ENCODE results near the gene RBCK1. TPM values are rescaled to one million over a fixed set of nuclear protein-coding genes. Genes with fewer than 3 reads are reported as not detected.

RBCK1 gene
- polyA plus RNA-seq, 3 donors: 66.8 to 110 (median 70.8) TPM

DNA sequence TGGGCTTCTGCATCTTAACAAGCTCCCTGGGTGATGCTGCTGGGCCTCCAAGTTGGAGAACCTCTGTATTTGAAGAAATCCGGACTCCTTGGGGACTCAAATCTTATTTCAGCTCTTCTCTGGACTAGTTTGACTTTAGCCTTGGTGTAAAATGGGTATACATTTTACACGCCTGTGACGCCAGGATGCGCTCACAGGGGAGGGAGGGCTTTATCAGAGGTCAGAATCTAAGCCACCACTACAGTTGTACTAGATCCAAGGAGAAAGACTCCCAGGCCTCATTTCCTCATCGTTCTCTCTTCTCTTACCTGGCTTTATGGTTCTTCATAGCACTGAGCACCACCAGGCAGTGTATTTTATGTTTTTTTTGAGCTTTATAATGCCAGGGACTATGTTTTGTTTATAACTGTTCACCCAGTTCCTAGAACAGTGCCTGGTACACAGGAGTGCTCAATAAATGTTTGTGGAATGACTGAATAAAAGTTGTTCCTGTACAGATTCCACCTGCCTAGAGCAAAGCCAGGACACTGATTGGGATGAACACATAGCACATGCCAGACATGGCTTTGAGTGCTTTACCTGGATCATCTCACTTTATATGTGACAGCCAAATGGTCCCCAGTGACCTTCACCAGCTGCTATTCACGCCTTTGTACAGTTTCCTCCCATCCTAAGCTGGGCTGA is 5.1 kb upstream of the RBCK1 start:
- H3K36me3 Mint-ChIP-seq: peaks cover 0 to 2% of the 10 kb centered on the region in 2 donors
- Histone ChIP-seq H3K4me1 (ENCODE audit: control insufficient read depth in 1 of 2, insufficient read depth in 2 of 2, low read length in 2 of 2) (peaks cover 8 to 10% of the 10 kb centered on the region in 2 donors), H2AFZ (ENCODE audit: insufficient read depth, low read depth, low read length, poor library complexity, severe bottlenecking) (no peak overlapping the region), H3K4me2 (replicated peaks; ENCODE audit: extremely low read depth, low read length, poor library complexity, severe bottlenecking) (no peak overlapping the region), H3K27ac (ENCODE audit: low read depth in 1 of 2, low read length in 2 of 2) (no peak overlapping the region), H3K9ac (ENCODE audit: insufficient read depth, low read length, poor library complexity, severe bottlenecking) (no peak overlapping the region), H3K27me3 (ENCODE audit: control insufficient read depth in 2 of 2, insufficient read depth in 2 of 2, low read length in 2 of 2) (no peaks in the 10 kb centered on the region), H3K36me3 (replicated peaks in 1 of 2; ENCODE audit: control insufficient read depth in 1 of 2, insufficient read depth in 2 of 2, low read length in 2 of 2) (no peaks in the 10 kb centered on the region), H4K20me1 (ENCODE audit: insufficient read depth, low read length) (no peaks in the 10 kb centered on the region), H3K79me2 (ENCODE audit: insufficient read depth, low read length) (no peaks in the 10 kb centered on the region), H3K9me3 (replicated peaks in 1 of 2; ENCODE audit: control insufficient read depth in 1 of 2, insufficient read depth in 1 of 2, low read length in 2 of 2) (peaks cover 0 to 6% of the 10 kb centered on the region in 2 donors), H3K4me3 (replicated peaks in 1 of 3; ENCODE audit: low read depth in 2 of 3, low read length in 3 of 3) (no peak overlapping the region)
- no peak overlapping the region for H3K4me3 Mint-ChIP-seq
- WGBS (ENCODE audit: insufficient coverage): 100% methylated on average over 1 of the region's 6 CpGs
- peaks cover 1 to 4% (median 3%) of the 10 kb centered on the region in 3 donors for H3K27me3 Mint-ChIP-seq (ENCODE audit: low read depth in 3 of 3)
- no peak overlapping the region for H3K27ac Mint-ChIP-seq
- intact Hi-C loops (cut with micrococcal nuclease): loop anchor here in 1 of 2 donors (10.0 kb wide), 1 partner anchor 48 kb away; no protein-coding TSS in a partner anchor
- DNase-seq: no peak
- H3K4me1 Mint-ChIP-seq: peaks cover 10% of the 10 kb centered on the region
- TF ChIP-seq, protein P1, sequence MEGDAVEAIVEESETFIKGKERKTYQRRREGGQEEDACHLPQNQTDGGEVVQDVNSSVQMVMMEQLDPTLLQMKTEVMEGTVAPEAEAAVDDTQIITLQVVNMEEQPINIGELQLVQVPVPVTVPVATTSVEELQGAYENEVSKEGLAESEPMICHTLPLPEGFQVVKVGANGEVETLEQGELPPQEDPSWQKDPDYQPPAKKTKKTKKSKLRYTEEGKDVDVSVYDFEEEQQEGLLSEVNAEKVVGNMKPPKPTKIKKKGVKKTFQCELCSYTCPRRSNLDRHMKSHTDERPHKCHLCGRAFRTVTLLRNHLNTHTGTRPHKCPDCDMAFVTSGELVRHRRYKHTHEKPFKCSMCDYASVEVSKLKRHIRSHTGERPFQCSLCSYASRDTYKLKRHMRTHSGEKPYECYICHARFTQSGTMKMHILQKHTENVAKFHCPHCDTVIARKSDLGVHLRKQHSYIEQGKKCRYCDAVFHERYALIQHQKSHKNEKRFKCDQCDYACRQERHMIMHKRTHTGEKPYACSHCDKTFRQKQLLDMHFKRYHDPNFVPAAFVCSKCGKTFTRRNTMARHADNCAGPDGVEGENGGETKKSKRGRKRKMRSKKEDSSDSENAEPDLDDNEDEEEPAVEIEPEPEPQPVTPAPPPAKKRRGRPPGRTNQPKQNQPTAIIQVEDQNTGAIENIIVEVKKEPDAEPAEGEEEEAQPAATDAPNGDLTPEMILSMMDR (IDR thresholded peaks at IDR 0.05): no peak
- peaks cover 1 to 7% (median 4%) of the 10 kb centered on the region in 7 donors for H3K9me3 Mint-ChIP-seq

DNA sequence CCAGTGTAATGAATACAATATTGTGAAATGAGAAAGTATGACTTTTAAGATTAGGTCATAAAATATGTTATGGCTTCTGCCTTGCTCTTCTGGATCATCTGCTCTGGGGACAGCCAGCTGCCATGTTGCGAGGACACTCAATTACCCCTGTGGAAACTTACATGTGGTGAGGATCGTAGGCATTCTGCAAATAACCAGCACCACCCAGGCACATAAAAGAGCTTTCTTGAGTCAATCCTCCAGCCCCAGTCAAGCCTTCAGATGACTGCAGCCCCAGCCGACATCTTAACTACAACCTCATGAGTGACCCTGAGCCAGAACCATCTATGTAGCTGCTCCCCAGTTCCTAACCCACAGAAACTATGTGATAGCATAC is 4.5 kb upstream of the RBCK1 start:
- Histone ChIP-seq H3K9ac (ENCODE audit: insufficient read depth, low read length, poor library complexity, severe bottlenecking) (no peak overlapping the region), H3K36me3 (replicated peaks in 1 of 2; ENCODE audit: control insufficient read depth in 1 of 2, insufficient read depth in 2 of 2, low read length in 2 of 2) (no peaks in the 10 kb centered on the region), H2AFZ (ENCODE audit: insufficient read depth, low read depth, low read length, poor library complexity, severe bottlenecking) (no peak overlapping the region), H3K9me3 (replicated peaks in 1 of 2; ENCODE audit: control insufficient read depth in 1 of 2, insufficient read depth in 1 of 2, low read length in 2 of 2) (peaks cover 0 to 6% of the 10 kb centered on the region in 2 donors), H3K27ac (ENCODE audit: low read depth in 1 of 2, low read length in 2 of 2) (no peak overlapping the region), H3K4me1 (ENCODE audit: control insufficient read depth in 1 of 2, insufficient read depth in 2 of 2, low read length in 2 of 2) (peaks cover 8 to 12% of the 10 kb centered on the region in 2 donors), H3K4me3 (replicated peaks in 1 of 3; ENCODE audit: low read depth in 2 of 3, low read length in 3 of 3) (no peak overlapping the region), H3K79me2 (ENCODE audit: insufficient read depth, low read length) (peaks cover 4% of the 10 kb centered on the region), H3K27me3 (ENCODE audit: control insufficient read depth in 2 of 2, insufficient read depth in 2 of 2, low read length in 2 of 2) (no peaks in the 10 kb centered on the region), H4K20me1 (ENCODE audit: insufficient read depth, low read length) (no peaks in the 10 kb centered on the region), H3K4me2 (replicated peaks; ENCODE audit: extremely low read depth, low read length, poor library complexity, severe bottlenecking) (no peak overlapping the region)
- peaks cover 10% of the 10 kb centered on the region for H3K4me1 Mint-ChIP-seq
- TF ChIP-seq, protein P1 (IDR thresholded peaks at IDR 0.05): no peak
- no peak overlapping the region for H3K4me3 Mint-ChIP-seq
- DNase-seq: no peak
- whole genome bisulfite sequencing (ENCODE audit: insufficient coverage): no CpG with 5 or more reads among the region's 3 CpGs
- H3K9me3 Mint-ChIP-seq: peaks cover 1 to 7% (median 4%) of the 10 kb centered on the region in 7 donors
- no peak overlapping the region for H3K27ac Mint-ChIP-seq
- H3K27me3 Mint-ChIP-seq (ENCODE audit: low read depth in 3 of 3): peaks cover 1 to 4% (median 3%) of the 10 kb centered on the region in 3 donors
- H3K36me3 Mint-ChIP-seq: peaks cover 0 to under 1% of the 10 kb centered on the region in 2 donors
- intact Hi-C loops (cut with micrococcal nuclease): loop anchor here in 1 of 2 donors (10.0 kb wide), 1 partner anchor 49 kb away; no protein-coding TSS in a partner anchor

Data from CD14-positive monocyte (primary cell).